ENCODE measurements around the gene RFNG. TPM values are rescaled to one million over a fixed set of nuclear protein-coding genes. Genes with fewer than 3 reads are reported as not detected.

RFNG gene
- total RNA-seq, 6 donors from 2014 or later: 25.0 to 101 (median 37.5) TPM

GRCh38 chr17:82048571-82048971 is 3.0 kb downstream of the RFNG start:
- no peaks in the 10 kb centered on the region for H3K27me3 ChIP-seq
- TF ChIP-seq CTCF (IDR thresholded peaks at IDR 0.05) (no peak), EP300 (IDR thresholded peaks at IDR 0.05) (no peak), POLR2AphosphoS5 (IDR thresholded peaks at IDR 0.05) (no peak), POLR2A (IDR thresholded peaks at IDR 0.05) (no peak)
- H3K27ac ChIP-seq: no peak overlapping the region
- H3K4me3 ChIP-seq: no peak overlapping the region
- DNase-seq (peak in 1 of 2 donors; percentile 78), ATAC-seq (ENCODE audit: low FRiP score in 2 of 2) (no peak)
- WGBS, 2 donors: 89 to 91% methylated on average over 19 to 20 of the region's 20 CpGs
- H3K36me3 ChIP-seq: peaks cover 0 to 29% (median 13%) of the 10 kb centered on the region in 4 donors
- peaks cover 20 to 38% (median 24%) of the 10 kb centered on the region in 4 donors for H3K4me1 ChIP-seq
- H3K9me3 ChIP-seq: no peaks in the 10 kb centered on the region

DNA sequence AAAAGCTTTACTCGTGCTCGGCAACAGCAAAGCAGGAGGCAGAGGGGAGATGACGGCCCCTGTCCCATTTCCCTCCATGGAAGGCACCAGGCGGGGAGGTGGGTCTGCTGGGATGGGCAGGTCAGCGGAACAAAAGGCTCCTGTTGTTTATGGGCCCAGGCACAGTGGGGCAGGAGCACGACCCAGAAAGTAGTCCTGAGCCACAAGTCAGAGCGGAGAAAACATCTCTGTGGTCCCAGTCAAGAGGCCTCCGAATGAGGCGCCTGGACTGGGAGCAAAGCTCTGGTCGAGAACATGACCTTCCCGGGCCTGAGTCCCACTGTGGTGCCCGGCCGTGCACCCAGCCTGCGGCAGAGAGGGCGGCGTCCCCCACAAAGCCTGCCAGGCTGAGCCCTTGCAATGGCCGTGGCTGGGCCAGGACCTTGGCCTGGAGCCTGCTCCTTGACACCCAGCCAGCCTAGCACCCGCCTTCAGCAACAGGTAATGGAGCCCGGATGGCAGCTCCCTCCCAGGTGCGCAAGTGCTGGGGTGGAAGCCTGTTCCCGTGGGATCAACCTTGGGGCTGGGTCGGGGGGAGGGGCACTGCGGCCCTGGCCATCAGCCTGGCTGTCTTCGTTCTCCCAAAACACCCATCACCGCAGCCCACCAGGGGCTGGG is 3.6 kb downstream of the RFNG start:
- Histone ChIP-seq H3K4me3 (no peak overlapping the region), H3K27ac (no peak overlapping the region), H3K36me3 (peaks cover 0 to 29% (median 12%) of the 10 kb centered on the region in 4 donors), H3K27me3 (no peaks in the 10 kb centered on the region), H3K4me1 (peaks cover 16 to 33% (median 19%) of the 10 kb centered on the region in 4 donors), H3K9me3 (no peaks in the 10 kb centered on the region)
- no peak for ATAC-seq (ENCODE audit: low FRiP score in 2 of 2)
- 91 to 92% methylated on average over 13 to 23 of the region's 25 CpGs for WGBS, 2 donors
- TF ChIP-seq POLR2A (IDR thresholded peaks at IDR 0.05): no peak
- DNase-seq: peak in 1 of 2 donors; percentile 71

DNA sequence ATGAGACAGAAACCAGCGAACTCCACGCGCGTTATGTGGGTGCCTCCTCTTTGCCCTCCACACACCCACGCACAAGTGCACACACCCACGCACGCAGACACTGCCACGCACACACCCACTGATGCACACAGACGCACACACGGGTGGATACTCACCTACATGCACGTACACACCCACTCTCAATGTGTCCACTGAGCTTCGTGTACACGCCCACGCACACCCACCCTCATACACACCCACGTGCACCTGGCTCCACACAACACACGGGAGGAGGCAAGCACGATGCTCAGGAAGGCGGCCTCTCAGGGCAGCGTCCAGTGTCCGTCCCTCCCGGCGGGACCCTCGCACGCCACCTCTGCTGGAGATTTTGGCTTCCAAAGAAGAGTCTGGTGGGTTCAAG is 4.2 kb downstream of the RFNG start:
- DNase-seq: peak in 1 of 2 donors; percentile 72
- 92 to 94% methylated on average over 14 to 24 of the region's 24 CpGs for WGBS, 2 donors
- TF ChIP-seq EP300 (IDR thresholded peaks at IDR 0.05): no peak
- no peak for TF ChIP-seq POLR2AphosphoS5 (IDR thresholded peaks at IDR 0.05)
- no peak for TF ChIP-seq CTCF (IDR thresholded peaks at IDR 0.05)
- no peak for TF ChIP-seq POLR2A (IDR thresholded peaks at IDR 0.05)

DNA sequence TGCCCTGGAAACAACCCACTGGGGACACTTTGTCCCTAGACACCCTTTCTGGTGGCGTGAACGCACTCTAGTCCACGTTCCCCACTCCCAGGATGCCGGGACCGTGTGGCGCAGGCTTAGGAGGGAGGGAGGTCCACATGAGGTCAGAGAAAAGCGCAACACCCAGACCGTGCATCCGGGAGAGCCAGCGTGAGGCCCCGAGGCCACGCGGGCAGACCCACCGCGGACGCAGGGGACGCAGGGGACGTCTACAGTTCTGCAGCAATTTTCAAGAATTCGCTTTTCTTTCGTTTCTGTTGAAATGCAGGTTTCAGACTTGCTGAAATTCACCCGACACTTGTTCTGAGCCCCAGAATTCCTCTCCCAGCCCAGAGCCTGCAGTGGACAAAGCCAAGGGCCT is 4.7 kb downstream of the RFNG start:
- Histone ChIP-seq H3K27ac (no peak overlapping the region), H3K4me3 (no peak overlapping the region), H3K4me1 (peaks cover 8 to 22% (median 11%) of the 10 kb centered on the region in 4 donors), H3K9me3 (no peaks in the 10 kb centered on the region), H3K27me3 (no peaks in the 10 kb centered on the region), H3K36me3 (peaks cover 0 to 29% (median 12%) of the 10 kb centered on the region in 4 donors)
- peak in 1 of 2 donors; percentile 68 for DNase-seq
- TF ChIP-seq POLR2AphosphoS5 (IDR thresholded peaks at IDR 0.05) (no peak), EP300 (IDR thresholded peaks at IDR 0.05) (no peak), CTCF (IDR thresholded peaks at IDR 0.05) (no peak), POLR2A (IDR thresholded peaks at IDR 0.05) (no peak)
- no peak for ATAC-seq (ENCODE audit: low FRiP score in 2 of 2)
- 91 to 92% methylated on average over 18 to 21 of the region's 21 CpGs for WGBS, 2 donors

More for the DNA sequence above, 4.2 kb downstream of the RFNG start:
- Histone ChIP-seq H3K27me3 (no peaks in the 10 kb centered on the region), H3K36me3 (peaks cover 0 to 29% (median 12%) of the 10 kb centered on the region in 4 donors), H3K4me3 (no peak overlapping the region), H3K9me3 (no peaks in the 10 kb centered on the region), H3K4me1 (peaks cover 9 to 26% (median 12%) of the 10 kb centered on the region in 4 donors), H3K27ac (no peak overlapping the region)
- ATAC-seq (ENCODE audit: low FRiP score in 2 of 2): no peak

DNA sequence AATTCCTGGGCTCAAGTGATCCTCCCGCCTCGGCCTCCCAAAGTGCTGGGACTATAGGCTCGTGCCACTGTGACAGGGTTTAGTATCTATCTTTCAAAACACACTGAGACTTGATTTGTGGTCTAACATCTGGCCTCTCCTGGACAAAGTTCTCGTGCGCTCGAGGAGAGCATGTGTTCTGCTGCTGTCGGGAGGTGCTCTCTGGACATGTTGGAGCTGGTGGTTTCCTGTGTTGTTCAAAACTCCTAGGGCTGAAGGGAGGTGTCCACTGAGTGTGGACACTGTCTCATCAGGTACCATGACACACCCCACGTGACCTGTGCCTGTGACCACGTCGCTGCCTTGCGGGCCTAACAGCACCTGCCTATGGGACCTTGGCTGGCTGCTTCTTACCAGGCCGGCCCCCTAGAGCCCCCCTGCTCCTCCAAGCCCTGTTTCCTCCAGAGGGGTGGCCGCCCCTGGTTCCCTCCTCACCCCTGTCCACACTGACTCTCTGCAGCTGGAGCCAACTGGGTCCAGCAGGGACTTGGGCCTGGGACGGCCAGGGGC is 5.6 kb downstream of the RFNG start:
- ATAC-seq (ENCODE audit: low FRiP score in 2 of 2): no peak
- Histone ChIP-seq H3K4me1 (peaks cover 7 to 19% (median 11%) of the 10 kb centered on the region in 4 donors), H3K4me3 (no peak overlapping the region)

More for the DNA sequence above, 5.6 kb downstream of the RFNG start:
- 84 to 85% methylated on average over 14 of the region's 14 CpGs for WGBS, 2 donors
- peaks cover 0 to 29% (median 12%) of the 10 kb centered on the region in 4 donors for H3K36me3 ChIP-seq
- H3K27me3 ChIP-seq: no peaks in the 10 kb centered on the region
- no peaks in the 10 kb centered on the region for H3K9me3 ChIP-seq
- DNase-seq: peak in 1 of 2 donors; percentile 42
- no peak overlapping the region for H3K27ac ChIP-seq
- TF ChIP-seq POLR2AphosphoS5 (IDR thresholded peaks at IDR 0.05) (no peak), EP300 (IDR thresholded peaks at IDR 0.05) (no peak), POLR2A (IDR thresholded peaks at IDR 0.05) (no peak), CTCF (IDR thresholded peaks at IDR 0.05) (no peak)
